Mucosa of descending colon (tissue), 3 donors: ENCODE results near the gene SLC38A3. TPM values are rescaled to one million over a fixed set of nuclear protein-coding genes. Genes with fewer than 3 reads are reported as not detected.

Experiments used
- ATAC-seq: fragments of 200-7000 bp; cut with Tn5 transposase; one replicate; pipeline ENCODE4 v1.9.1; 2020; ENCODE audit warnings: mild to moderate bottlenecking, moderate library complexity
- DNase-seq, 3 donors: peaks; one replicate each; pipeline ENCODE4 v3.0.0-alpha.2; 2020
- H3K36me3 ChIP-seq: fragments of 200-600 bp; one replicate; pipeline ENCODE4 v1.8.0; 2021; ENCODE audit warnings: low read depth, mild to moderate bottlenecking
- H3K4me1 ChIP-seq: fragments of 200-600 bp; one replicate; pipeline ENCODE4 v1.8.0; 2021; ENCODE audit warnings: low read depth, mild to moderate bottlenecking
- H3K4me3 ChIP-seq: fragments of 200-600 bp; one replicate; pipeline ENCODE4 v1.8.0; 2021; ENCODE audit warnings: mild to moderate bottlenecking
- H3K9me3 ChIP-seq: fragments of 200-600 bp; one replicate; pipeline ENCODE4 v1.8.0; 2021; ENCODE audit warnings: mild to moderate bottlenecking
- intact Hi-C, 2 donors: fragments of 100-400 bp; cut with DNase I in 1 of 2; cut with micrococcal nuclease in 1 of 2; formaldehyde crosslinking; loops; one replicate each; pipeline versions ENCODE4 v1.11.0 to v1.11.1; 2022; cut with DNase I, micrococcal nuclease
- microRNA-seq: library from miRNA; unstranded; fragments of <30 nt; microRNA quantifications from one replicate; pipeline ENCODE4, GENCODE V29; 2019
- total RNA-seq, 3 donors: library from RNA; stranded (reverse); fragmentation: NEBNext Ultra II Directional in 2 of 3; extraction: Animal tissue kit (Norgen Biotek cat#: 25700) in 2 of 3; gene quantifications; one replicate each; pipeline versions ENCODE4 v1.2.1 to v1.2.4, GENCODE V29; 2021 to 2023
- TF ChIP-seq, protein P1 (sequence below): fragments of 200-600 bp; IDR thresholded peaks from one replicate; pipeline ENCODE4 v1.8.0; 2022; ENCODE audit warnings: antibody characterized with exemption, mild to moderate bottlenecking
- donor health status: DM: no; HTN: no; CAD: no; lungs with moderate emphysema.
- donor health status: DM: no; HTN: no; CAD: no.
- donor health status: DM: no; HTN: yes; CAD: no.

SLC38A3 gene
- total RNA-seq, 3 donors from 2014 or later = 0.29 to 0.32 TPM; not detected in 1

GRCh38 chr3:50268276-50268675 is 63.2 kb downstream of the SLC38A3 start:
- intact Hi-C loops = no loop called here
- H3K9me3 ChIP-seq = no peaks in the 10 kb centered on the region
- peaks cover 51% of the 10 kb centered on the region for H3K4me1 ChIP-seq
- no peak overlapping the region for H3K4me3 ChIP-seq
- ATAC-seq (no peak), DNase-seq (no peak)
- TF ChIP-seq, protein P1, sequence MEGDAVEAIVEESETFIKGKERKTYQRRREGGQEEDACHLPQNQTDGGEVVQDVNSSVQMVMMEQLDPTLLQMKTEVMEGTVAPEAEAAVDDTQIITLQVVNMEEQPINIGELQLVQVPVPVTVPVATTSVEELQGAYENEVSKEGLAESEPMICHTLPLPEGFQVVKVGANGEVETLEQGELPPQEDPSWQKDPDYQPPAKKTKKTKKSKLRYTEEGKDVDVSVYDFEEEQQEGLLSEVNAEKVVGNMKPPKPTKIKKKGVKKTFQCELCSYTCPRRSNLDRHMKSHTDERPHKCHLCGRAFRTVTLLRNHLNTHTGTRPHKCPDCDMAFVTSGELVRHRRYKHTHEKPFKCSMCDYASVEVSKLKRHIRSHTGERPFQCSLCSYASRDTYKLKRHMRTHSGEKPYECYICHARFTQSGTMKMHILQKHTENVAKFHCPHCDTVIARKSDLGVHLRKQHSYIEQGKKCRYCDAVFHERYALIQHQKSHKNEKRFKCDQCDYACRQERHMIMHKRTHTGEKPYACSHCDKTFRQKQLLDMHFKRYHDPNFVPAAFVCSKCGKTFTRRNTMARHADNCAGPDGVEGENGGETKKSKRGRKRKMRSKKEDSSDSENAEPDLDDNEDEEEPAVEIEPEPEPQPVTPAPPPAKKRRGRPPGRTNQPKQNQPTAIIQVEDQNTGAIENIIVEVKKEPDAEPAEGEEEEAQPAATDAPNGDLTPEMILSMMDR = no peak
- H3K36me3 ChIP-seq = no peaks in the 10 kb centered on the region

DNA sequence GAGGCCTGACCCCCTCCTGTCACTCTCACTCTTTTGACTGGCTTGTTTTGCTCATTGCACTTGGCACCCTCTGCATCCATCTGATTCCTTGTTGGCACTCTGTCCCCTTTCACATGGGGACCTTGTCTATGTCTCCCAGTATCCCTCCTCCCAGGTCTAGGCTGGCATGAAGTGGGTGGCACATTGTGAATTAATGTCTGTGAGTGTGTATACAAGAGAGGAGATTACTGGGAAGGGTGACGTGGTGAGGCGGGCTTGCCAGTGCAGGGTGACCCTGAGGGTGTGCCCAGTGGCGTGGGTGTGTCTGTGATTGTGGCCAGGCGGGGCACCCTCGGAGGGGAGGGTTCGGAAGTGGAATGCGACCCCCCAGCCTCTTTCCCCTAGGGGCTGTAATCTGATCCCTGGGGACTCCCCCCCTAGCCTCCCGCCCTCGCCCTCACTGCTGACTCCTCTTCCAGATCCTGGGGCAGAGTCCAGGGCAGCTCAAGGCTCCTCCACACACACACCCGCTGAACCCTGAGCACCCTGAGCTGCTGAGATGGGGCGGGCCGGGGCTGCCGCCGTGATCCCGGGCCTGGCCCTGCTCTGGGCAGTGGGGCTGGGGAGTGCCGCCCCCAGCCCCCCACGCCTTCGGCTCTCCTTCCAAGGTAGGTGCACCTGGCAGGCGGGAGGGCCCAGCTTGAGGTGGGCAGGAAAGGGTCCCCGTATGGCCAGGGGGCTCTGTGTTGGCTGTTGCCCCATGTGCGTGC is 63.8 kb downstream of the SLC38A3 start, which contains the start of gene SEMA3B:
Gene SEMA3B, plus strand, starts transcription at position 445 of the 749 bp plus-strand sequence. Its CDS starts 94 bp downstream, at position 539.
- TF ChIP-seq, protein P1 = no peak
- ATAC-seq (peak; percentile 76), DNase-seq (peak; percentile 88 to 92 (median 89))
- intact Hi-C loops = no loop called here
- Histone ChIP-seq H3K4me1 (peaks cover 56% of the 10 kb centered on the region), H3K36me3 (no peaks in the 10 kb centered on the region), H3K4me3 (no peak within 1 kb of the TSS), H3K9me3 (no peaks in the 10 kb centered on the region)

- intact Hi-C loops = no loop called here
- TF ChIP-seq, protein P1 = no peak
- H3K4me1 ChIP-seq = peaks cover 56% of the 10 kb centered on the region
- no peaks in the 10 kb centered on the region for H3K9me3 ChIP-seq
- ATAC-seq (no peak), DNase-seq (no peak)
- H3K36me3 ChIP-seq = no peaks in the 10 kb centered on the region
- no peak overlapping the region for H3K4me3 ChIP-seq
These were observed 64.4 kb downstream of the SLC38A3 start for GRCh38 chr3:50269460-50269859.

DNA sequence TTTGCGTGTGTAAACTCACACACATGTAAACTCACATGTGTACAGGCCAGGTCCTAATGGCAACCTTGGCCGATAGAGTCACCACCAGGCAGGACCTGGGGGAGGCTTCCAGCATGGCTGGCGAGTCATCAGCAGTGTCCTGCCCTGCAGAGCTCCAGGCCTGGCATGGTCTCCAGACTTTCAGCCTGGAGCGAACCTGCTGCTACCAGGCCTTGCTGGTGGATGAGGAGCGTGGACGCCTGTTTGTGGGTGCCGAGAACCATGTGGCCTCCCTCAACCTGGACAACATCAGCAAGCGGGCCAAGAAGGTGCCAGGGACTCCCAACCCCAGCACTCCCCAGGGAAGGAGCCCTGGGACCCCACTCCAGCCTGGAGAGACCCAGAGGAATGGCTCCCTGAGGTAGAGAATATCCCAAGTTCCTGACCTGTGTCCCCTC is 64.9 kb downstream of the SLC38A3 start:
- intact Hi-C loops = loop anchor here (10.0 kb wide), 2 partner anchors 45 to 75 kb away; partner anchors contain the start of gene GNAT1 (in 2 of the 2)
- H3K4me3 ChIP-seq = no peak overlapping the region
- peaks cover 56% of the 10 kb centered on the region for H3K4me1 ChIP-seq
- DNase-seq (peak in 1 of 3 donors; percentile 42), ATAC-seq (no peak)
- H3K9me3 ChIP-seq = no peaks in the 10 kb centered on the region
- H3K36me3 ChIP-seq = no peaks in the 10 kb centered on the region
- TF ChIP-seq, protein P1 = no peak

- Histone ChIP-seq H3K9me3 (no peaks in the 10 kb centered on the region), H3K4me3 (no peak overlapping the region), H3K4me1 (peaks cover 54% of the 10 kb centered on the region), H3K36me3 (no peaks in the 10 kb centered on the region)
- TF ChIP-seq, protein P1 = no peak
- DNase-seq (peak in 1 of 3 donors; percentile 51), ATAC-seq (no peak)
- intact Hi-C loops = loop anchor here (10.0 kb wide), 2 partner anchors 46 to 76 kb away; partner anchors contain the start of gene GNAT1 (in 2 of the 2)
These were observed 65.6 kb downstream of the SLC38A3 start for GRCh38 chr3:50270422-50271224.

Small RNA genes lying within 50 kb of the gene (microRNA-seq; reads per million reads assigned to microRNA genes)
- gene MIR566 = not detected
- gene MIR5787 = not detected

Other genes starting within 250 kb of the SLC38A3 start
- gene RBM5, start 116.4 kb upstream of the SLC38A3 start, total RNA-seq = 100 to 1,000 TPM; 128 to 183 (median 158) TPM
- 10 to 100 TPM; 10.7 to 15.3 (median 14.6) TPM for gene SEMA3F, start 49.9 kb upstream of the SLC38A3 start, total RNA-seq
- gene GNAT1, start 13.7 kb upstream of the SLC38A3 start, total RNA-seq = not detected
- 100 to 1,000 TPM in 1 of 3 donors, 10 to 100 TPM in 2; 47.0 to 190 (median 96.4) TPM for gene GNAI2, start 30.9 kb downstream of the SLC38A3 start, total RNA-seq
- gene SEMA3B, start 63.9 kb downstream of the SLC38A3 start, total RNA-seq = 100 to 1,000 TPM in 1 of 3 donors, 10 to 100 TPM in 2; 42.0 to 129 (median 59.2) TPM
- gene LSMEM2, start 73.8 kb downstream of the SLC38A3 start, total RNA-seq = under 1 TPM in 1 of 3 donors, not detected in 2; 0.32 TPM
- gene IFRD2, start 87.2 kb downstream of the SLC38A3 start, total RNA-seq = 10 to 100 TPM; 54.8 to 59.8 (median 57.0) TPM
- gene HYAL3, start 94.1 kb downstream of the SLC38A3 start, total RNA-seq = 1 to 10 TPM; 1.4 to 2.9 (median 1.4) TPM
- 10 to 100 TPM in 1 of 3 donors, 1 to 10 TPM in 2; 7.0 to 10.1 (median 8.4) TPM for gene NAA80, start 94.1 kb downstream of the SLC38A3 start, total RNA-seq
- gene HYAL1, start 98.3 kb downstream of the SLC38A3 start, total RNA-seq = 10 to 100 TPM in 1 of 3 donors, 1 to 10 TPM in 2; 5.3 to 10.0 (median 7.0) TPM
- gene HYAL2, start 117.5 kb downstream of the SLC38A3 start, total RNA-seq = 10 to 100 TPM; 18.6 to 32.5 (median 29.1) TPM
- 10 to 100 TPM; 23.8 to 35.7 (median 25.8) TPM for gene TUSC2, start 123.0 kb downstream of the SLC38A3 start, total RNA-seq
- 10 to 100 TPM; 10.9 to 25.7 (median 18.9) TPM for gene RASSF1, start 135.6 kb downstream of the SLC38A3 start, total RNA-seq
- under 1 TPM; 0.20 to 0.60 (median 0.31) TPM for gene ZMYND10, start 140.5 kb downstream of the SLC38A3 start, total RNA-seq
- gene NPRL2, start 145.5 kb downstream of the SLC38A3 start, total RNA-seq = 10 to 100 TPM; 20.2 to 32.9 (median 25.0) TPM
- gene CYB561D2, start 145.6 kb downstream of the SLC38A3 start, total RNA-seq = 10 to 100 TPM; 20.5 to 37.6 (median 36.7) TPM
- 10 to 100 TPM; 41.4 to 51.6 (median 41.4) TPM for gene TMEM115, start 154.2 kb downstream of the SLC38A3 start, total RNA-seq